B cell (primary cell): Measurements from ENCODE around the gene ANKS1B. TPM values are rescaled to one million over a fixed set of nuclear protein-coding genes. Genes with fewer than 3 reads are reported as not detected.

Experiments
- ATAC-seq: fragments of 200-7000 bp; cut with Tn5 transposase; one replicate; pipeline ENCODE4 v1.10.0; 2021; ENCODE audit warnings: low read depth, mild to moderate bottlenecking, moderate number of reproducible peaks, moderate library complexity
- CTCF ChIA-PET: fragments of 350-600 bp; sonication (Branson Sonifier 250); formaldehyde crosslinking; loops from one replicate; lab custom pipeline; 2021; ENCODE audit warnings: antibody characterized with exemption, inconsistent platforms; lab: Charles Lee
- POLR2A ChIA-PET: fragments of 350-600 bp; sonication (Branson Sonifier 250); formaldehyde crosslinking; loops from one replicate; lab custom pipeline; 2021; ENCODE audit warnings: antibody characterized with exemption; lab: Charles Lee
- DNase-seq: peaks from one replicate; pipeline ENCODE4 v3.0.0; 2013
- H2AFZ ChIP-seq: 2 replicates; pipeline ENCODE4 v1.6.1; 2012; ENCODE audit warnings: mild to moderate bottlenecking, low read depth, low read length; ENCODE audit not compliant: insufficient read depth, poor library complexity, severe bottlenecking
- H3K27ac ChIP-seq, 2 donors: 1 replicate in 1 of 2; 2 replicates in 1 of 2; pipeline ENCODE4 v1.5.1; 2012 to 2013; ENCODE audit warnings: low read length in 2 of 2, mild to moderate bottlenecking in 2 of 2, moderate library complexity in 1 of 2
- H3K27me3 ChIP-seq, 4 experiments: fragments of 200-600 bp in 1 of 4; sonication (generic) in 1 of 4; replicated peaks in 1 of 4; 1 replicate in 2 of 4; 2 replicates in 2 of 4; pipeline versions ENCODE4 v1.6.1 to v1.7.0; 2013 to 2016; ENCODE audit warnings: low read length in 3 of 4, mild to moderate bottlenecking in 2 of 4, mixed read lengths in 1 of 4, moderate library complexity in 1 of 4; ENCODE audit not compliant: insufficient read depth in 4 of 4, control insufficient read depth in 3 of 4; ENCODE audit errors: control extremely low read depth in 1 of 4
- H3K36me3 ChIP-seq, 2 experiments: replicated peaks in 1 of 2; 1 replicate in 1 of 2; 2 replicates in 1 of 2; pipeline versions ENCODE4 v1.6.1 to v1.7.1; 2013; ENCODE audit warnings: low read length in 1 of 2; ENCODE audit not compliant: insufficient read depth in 2 of 2, control insufficient read depth in 1 of 2; ENCODE audit errors: control extremely low read depth in 1 of 2, extremely low read depth in 1 of 2
- H3K4me1 ChIP-seq, 2 donors: fragments of 200-600 bp in 1 of 2; sonication (generic) in 1 of 2; 1 replicate in 1 of 2; 2 replicates in 1 of 2; pipeline versions ENCODE4 v1.5.1 to v1.6.1; 2013 to 2017; ENCODE audit warnings: low read length in 2 of 2; ENCODE audit not compliant: control insufficient read depth in 2 of 2, insufficient read depth in 2 of 2
- H3K4me2 ChIP-seq: replicated peaks from 2 replicates; pipeline ENCODE3; 2012; ENCODE audit warnings: mild to moderate bottlenecking, low read depth, low read length; ENCODE audit not compliant: poor library complexity, severe bottlenecking
- H3K4me3 ChIP-seq, 5 experiments: fragments of 200-600 bp in 1 of 5; sonication (generic) in 1 of 5; 1 replicate in 3 of 5; 2 replicates in 2 of 5; pipeline versions ENCODE4 v1.5.1 to v1.7.0; 2011 to 2016; ENCODE audit warnings: low read length in 4 of 5, mild to moderate bottlenecking in 4 of 5, low read depth in 2 of 5, control low read depth in 1 of 5, moderate library complexity in 1 of 5; ENCODE audit not compliant: insufficient read depth in 1 of 5; ENCODE audit errors: control extremely low read depth in 1 of 5, extremely low read depth in 1 of 5
- H3K79me2 ChIP-seq: fragments of 200-600 bp; sonication (generic); one replicate; pipeline ENCODE4 v1.6.0; 2016; ENCODE audit warnings: low read length; ENCODE audit not compliant: control insufficient read depth, insufficient read depth
- H3K9ac ChIP-seq: fragments of 200-600 bp; sonication (generic); 2 replicates; pipeline ENCODE4 v1.6.1; 2017; ENCODE audit warnings: mild to moderate bottlenecking, low read length, moderate library complexity
- H3K9me3 ChIP-seq, 3 donors: one replicate each; pipeline versions ENCODE4 v1.6.1 to v1.7.1; 2013; ENCODE audit warnings: low read length in 2 of 3; ENCODE audit not compliant: control insufficient read depth in 2 of 3, insufficient read depth in 1 of 3; ENCODE audit errors: control extremely low read depth in 1 of 3
- H4K20me1 ChIP-seq: 2 replicates; pipeline ENCODE4 v1.6.0; 2012; ENCODE audit warnings: mild to moderate bottlenecking, low read length; ENCODE audit not compliant: insufficient read depth, control insufficient read depth, poor library complexity, severe bottlenecking
- H3K27ac Mint-ChIP-seq: one replicate; pipeline ENCODE4 v1.8.0; 2021; ENCODE audit warnings: mixed read lengths
- H3K27me3 Mint-ChIP-seq: one replicate; pipeline ENCODE4 v1.8.0; 2021; ENCODE audit warnings: mixed read lengths
- H3K4me1 Mint-ChIP-seq: one replicate; pipeline ENCODE4 v1.8.0; 2021; ENCODE audit warnings: mixed read lengths
- H3K4me3 Mint-ChIP-seq: one replicate; pipeline ENCODE4 v1.8.0; 2021; ENCODE audit warnings: mixed read lengths
- H3K9me3 Mint-ChIP-seq: one replicate; pipeline ENCODE4 v1.8.0; 2022; ENCODE audit warnings: mixed read lengths; ENCODE audit not compliant: insufficient read depth
- CTCF ChIP-seq: fragments of 200-600 bp; IDR thresholded peaks from one replicate; pipeline ENCODE4 v1.8.0; 2022; ENCODE audit warnings: antibody characterized with exemption, mild to moderate bottlenecking
- EZH2 ChIP-seq: IDR thresholded peaks from 2 replicates; pipeline ENCODE4 v1.6.1; 2012; ENCODE audit warnings: borderline replicate concordance, low read depth, mild to moderate bottlenecking, moderate library complexity, low read length; ENCODE audit not compliant: insufficient read depth, poor library complexity, severe bottlenecking
- WGBS: methylation state at CpG from one replicate; pipeline ENCODE4 v1.1.5; 2013; ENCODE audit warnings: missing lambda C conversion rate; ENCODE audit not compliant: insufficient coverage; 5-methylcytosine and 5-hydroxymethylcytosine counted together
- intact Hi-C: fragments of 100-400 bp; cut with micrococcal nuclease; formaldehyde crosslinking; loops from one replicate; pipeline ENCODE4 v1.10.0; 2022
- polyA plus RNA-seq: library from polyadenylated mRNA; depleted of rRNA; stranded (reverse); fragments of >200 nt; gene quantifications from 2 replicates; pipeline ENCODE4 v1.2.3, GENCODE V29; 2012
- total RNA-seq, 2 donors: library from RNA; stranded (reverse); fragments of 120-200 nt in 1 of 2; gene quantifications; 1 replicate in 1 of 2; 2 replicates in 1 of 2; pipeline versions ENCODE4 v1.2.3 to v1.2.4, GENCODE V29; 2013 to 2022

The ANKS1B gene
- total and polyA plus RNA-seq, 2 donors (not counting 1 experiment from before 2014, with no cell fraction given) = not detected

- Histone ChIP-seq H3K4me2 (no peak overlapping the region), H3K27ac (no peak overlapping the region), H3K4me3 (no peak overlapping the region), H3K4me1 (no peaks in the 10 kb centered on the region), H2AFZ (no peak overlapping the region), H4K20me1 (no peaks in the 10 kb centered on the region), H3K9me3 (no peaks in the 10 kb centered on the region), H3K27me3 (no peaks in the 10 kb centered on the region), H3K9ac (no peak overlapping the region), H3K79me2 (no peaks in the 10 kb centered on the region), H3K36me3 (no peaks in the 10 kb centered on the region)
- intact Hi-C loops = no loop called here
- POLR2A ChIA-PET = no interaction called here
- CTCF ChIA-PET = no interaction called here
- WGBS = 96% methylated on average over 7 of the region's 9 CpGs
- TF ChIP-seq CTCF = no peak
- no peak for TF ChIP-seq EZH2
- no peak overlapping the region for H3K4me3 Mint-ChIP-seq
- H3K9me3 Mint-ChIP-seq = no peaks in the 10 kb centered on the region
- H3K27me3 Mint-ChIP-seq = no peaks in the 10 kb centered on the region
- H3K4me1 Mint-ChIP-seq = no peaks in the 10 kb centered on the region
- no peak overlapping the region for H3K27ac Mint-ChIP-seq
- ATAC-seq (no peak), DNase-seq (no peak)
Measured at GRCh38 chr12:99806304-99806703, 178.4 kb downstream of the ANKS1B start.

GRCh38 chr12:99804715-99805114 is 180.0 kb downstream of the ANKS1B start:
- no peak for TF ChIP-seq EZH2
- H3K79me2 ChIP-seq = no peaks in the 10 kb centered on the region
- Mint-ChIP-seq H3K27ac (no peak overlapping the region), H3K4me1 (no peaks in the 10 kb centered on the region), H3K4me3 (no peak overlapping the region), H3K27me3 (no peaks in the 10 kb centered on the region), H3K9me3 (no peaks in the 10 kb centered on the region)
- H3K4me1 ChIP-seq = no peaks in the 10 kb centered on the region
- CTCF ChIA-PET = no interaction called here
- no peak for ATAC-seq
- H3K4me2 ChIP-seq = no peak overlapping the region
- no peak overlapping the region for H2AFZ ChIP-seq
- DNase-seq = no peak
- intact Hi-C loops = no loop called here
- H3K9ac ChIP-seq = no peak overlapping the region
- no peak overlapping the region for H3K4me3 ChIP-seq
- H4K20me1 ChIP-seq = no peaks in the 10 kb centered on the region
- POLR2A ChIA-PET = no interaction called here
- no peaks in the 10 kb centered on the region for H3K9me3 ChIP-seq
- no peaks in the 10 kb centered on the region for H3K36me3 ChIP-seq
- no peak overlapping the region for H3K27ac ChIP-seq
- H3K27me3 ChIP-seq = no peaks in the 10 kb centered on the region
